ENCODE measurements around the gene RLF.

The RLF gene

DNA sequence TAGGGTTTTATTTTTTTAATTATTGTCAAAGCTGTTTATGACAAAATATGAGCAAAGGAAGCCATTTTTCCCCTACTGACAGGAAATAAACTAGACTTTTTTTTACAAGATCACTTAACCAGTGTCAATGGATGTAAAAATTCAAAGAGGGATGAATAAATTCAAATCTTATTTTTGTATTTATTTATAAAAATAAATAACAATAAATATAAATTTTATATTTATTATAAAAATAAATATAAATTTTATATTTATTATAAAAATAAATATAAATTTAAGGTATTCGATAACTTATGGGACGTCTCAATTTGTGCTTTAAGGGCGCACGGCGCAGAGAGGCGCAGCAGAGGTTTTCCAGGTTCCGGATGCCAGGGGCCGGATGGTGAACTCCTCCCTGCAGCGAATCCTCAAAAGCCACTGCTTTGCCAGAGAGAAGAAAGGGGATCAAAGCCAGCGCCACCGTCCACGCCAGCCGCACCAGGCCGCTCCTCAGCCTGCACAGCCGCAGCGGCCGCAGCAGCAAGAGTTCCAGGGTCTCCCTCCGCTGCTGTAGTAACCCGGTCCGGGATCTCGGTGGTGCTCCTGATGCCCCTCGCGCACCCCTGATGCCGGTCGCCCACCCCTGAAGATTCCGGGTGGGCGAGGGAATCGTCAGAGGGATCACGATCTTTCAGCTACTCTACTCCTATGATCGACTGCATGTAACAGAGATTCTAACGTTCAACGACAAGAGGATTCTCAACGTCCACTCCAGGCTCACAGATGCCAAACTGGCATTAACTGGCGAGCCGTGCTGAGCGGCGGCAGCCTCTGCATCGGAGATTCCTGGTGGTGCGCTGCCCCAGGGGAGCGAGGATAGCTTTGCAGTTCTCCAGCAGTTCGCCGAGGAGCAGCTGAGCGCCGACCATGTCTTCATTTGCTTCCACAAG lies 28.5 kb upstream of the RLF start:
- TF ChIP-seq ZFX (IDR thresholded peaks at IDR 0.05) (no peak), CTCF (conservative IDR thresholded peaks at IDR 0.05) (no peak)
- H3K27ac ChIP-seq: no peak overlapping the region

DNA sequence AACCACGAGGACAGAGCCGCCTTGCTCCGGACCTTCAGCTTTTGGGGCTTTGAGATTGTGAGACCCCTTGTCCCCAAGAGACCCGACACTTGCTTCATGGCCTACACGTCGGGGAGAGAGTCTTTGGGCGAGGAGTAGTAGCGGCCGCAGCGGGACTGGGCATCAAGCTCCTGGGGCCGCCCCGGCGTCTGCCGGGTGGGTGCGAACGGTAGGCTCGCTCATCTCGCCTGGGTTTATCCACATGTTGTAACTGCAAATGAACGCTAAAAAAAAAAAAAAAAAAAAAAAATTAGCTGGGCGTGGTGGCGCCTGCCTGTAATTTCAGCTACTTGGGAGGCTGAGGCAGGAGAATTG lies 27.9 kb upstream of the RLF start:
- no peak overlapping the region for H3K27ac ChIP-seq
- TF ChIP-seq ZFX (IDR thresholded peaks at IDR 0.05): no peak
- TF ChIP-seq CTCF (conservative IDR thresholded peaks at IDR 0.05): no peak

DNA sequence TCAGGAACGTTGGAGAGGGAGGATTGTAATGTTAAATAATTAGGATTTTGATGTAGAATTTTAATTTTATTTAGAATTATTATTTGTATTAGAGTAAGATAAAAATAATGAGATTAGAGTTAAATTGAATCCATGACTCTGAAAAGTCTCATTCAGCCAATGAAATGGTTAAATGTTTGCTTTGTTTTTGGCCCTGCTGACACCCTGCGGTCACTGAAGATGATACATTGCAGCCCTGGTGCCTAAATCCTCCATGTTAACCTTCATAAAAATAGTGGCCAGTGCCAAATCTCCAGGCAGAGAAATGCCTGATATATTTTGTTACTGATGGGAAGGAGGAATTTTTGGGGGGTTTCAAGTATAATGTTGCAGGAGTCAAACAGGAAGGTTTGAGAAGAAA lies 27.3 kb upstream of the RLF start:
- TF ChIP-seq ZFX (IDR thresholded peaks at IDR 0.05): no peak
- no peak for TF ChIP-seq CTCF (conservative IDR thresholded peaks at IDR 0.05)
- H3K27ac ChIP-seq: no peak overlapping the region

GRCh38 chr1:40140211-40140973 lies 20.8 kb upstream of the RLF start:
- peak overlapping the region; percentile 78 for H3K27ac ChIP-seq
- no peak for TF ChIP-seq ZFX (IDR thresholded peaks at IDR 0.05)
- TF ChIP-seq CTCF (conservative IDR thresholded peaks at IDR 0.05): no peak

DNA sequence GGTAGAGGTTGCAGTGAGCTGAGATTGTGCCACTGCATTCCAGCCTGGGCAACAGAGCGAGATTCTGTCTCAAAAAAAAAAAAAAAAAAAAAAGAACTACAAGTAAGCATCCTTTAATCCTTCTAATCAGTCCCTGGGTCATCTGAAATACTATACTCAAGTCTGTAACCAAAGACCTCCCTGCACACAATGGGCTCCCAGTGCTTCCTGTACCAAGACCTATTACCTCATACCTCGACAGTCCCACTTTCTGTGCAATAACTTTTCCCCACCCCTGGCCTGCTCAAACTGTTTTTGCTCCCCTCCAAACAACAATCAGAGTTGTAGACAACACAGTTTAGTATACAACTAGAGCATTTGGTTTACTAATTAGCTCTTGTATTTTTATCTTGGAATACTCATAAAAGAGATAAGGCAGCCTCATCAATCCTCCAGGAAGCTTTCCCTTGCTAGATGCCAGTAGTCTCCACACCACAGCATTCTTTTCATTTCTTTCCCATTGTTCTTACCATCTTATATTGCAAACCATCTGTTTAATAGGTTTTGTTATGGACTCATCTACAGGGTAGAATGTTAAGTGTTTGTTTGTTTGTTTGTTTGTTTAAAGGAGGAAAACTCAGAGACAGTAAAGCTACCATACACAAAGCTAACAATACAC lies 19.2 kb upstream of the RLF start:
- TF ChIP-seq ZFX (IDR thresholded peaks at IDR 0.05): no peak
- no peak for TF ChIP-seq CTCF (conservative IDR thresholded peaks at IDR 0.05)

DNA sequence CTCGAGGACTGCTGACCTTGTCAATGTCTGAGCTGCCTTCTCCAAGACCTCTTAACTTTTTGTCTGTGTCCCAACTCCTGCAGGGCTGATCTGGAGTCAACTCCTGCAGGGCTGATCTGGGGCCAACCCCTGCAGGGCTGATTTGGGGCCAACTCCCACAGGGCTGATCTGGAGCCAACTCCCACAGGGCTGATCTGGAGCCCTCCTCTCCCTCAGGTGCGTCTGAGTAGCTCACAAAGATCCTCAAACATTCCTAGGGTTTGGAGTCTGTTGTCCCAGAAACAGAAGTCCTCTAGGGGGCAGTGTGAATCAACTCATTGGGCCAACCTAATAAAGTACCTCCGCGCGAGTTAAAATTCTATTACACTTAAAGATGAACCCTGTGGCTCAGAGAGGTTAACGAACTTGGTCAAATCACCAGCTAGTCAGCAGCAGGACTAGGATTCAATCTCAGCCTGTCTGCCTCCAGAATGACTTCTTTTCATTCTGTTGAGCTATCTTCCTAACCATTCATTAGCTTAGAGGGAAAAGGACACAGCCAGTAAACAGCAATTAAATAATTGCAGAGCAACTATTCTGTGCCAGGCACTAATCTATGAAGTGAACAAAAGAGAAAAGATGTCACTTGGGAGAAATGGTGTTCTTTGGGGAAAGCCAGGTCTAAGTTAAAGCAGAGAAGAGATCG lies 17.2 kb upstream of the RLF start:
- TF ChIP-seq CTCF (conservative IDR thresholded peaks at IDR 0.05) (peak; percentile 90), ZFX (IDR thresholded peaks at IDR 0.05) (no peak)
- H3K27ac ChIP-seq: peak overlapping the region; percentile 19; the same call in 1 of the 2 replicates

More for the DNA sequence above, 19.2 kb upstream of the RLF start:
- H3K27ac ChIP-seq: peak overlapping the region; percentile 78

Measured in C4-2B (cell line).